Brain microvascular endothelial cell (primary cell): Measurements from ENCODE around the gene TTC33.

ENCODE experiments used
- DNase-seq: peaks from one replicate; pipeline ENCODE4 v3.0.0-alpha.2; 2020
- H3K27ac ChIP-seq: fragments of 250-450 bp; sonication (Bioruptor Pico); 2 replicates; pipeline ENCODE4 v1.5.1; 2020; ENCODE audit warnings: mild to moderate bottlenecking, moderate library complexity
- H3K27me3 ChIP-seq: fragments of 250-450 bp; sonication (Bioruptor Pico); replicated peaks from 2 replicates; pipeline ENCODE4 v1.5.1; 2020; ENCODE audit warnings: mild to moderate bottlenecking
- H3K36me3 ChIP-seq: fragments of 250-450 bp; sonication (Bioruptor Pico); replicated peaks from 2 replicates; pipeline ENCODE4 v1.5.1; 2020; ENCODE audit warnings: mild to moderate bottlenecking
- H3K4me3 ChIP-seq: 2 replicates; pipeline ENCODE4 v1.5.1; 2011; ENCODE audit warnings: low read depth, mild to moderate bottlenecking, control low read depth, low read length, moderate library complexity
- in situ Hi-C: cut with HindIII; loops from 2 replicates; pipeline ENCODE4 v1.10.0; 2017; ENCODE audit warnings: low sequenced_read_pairs, low pct_ligation_motif_present
- TF ChIP-seq, protein P1 (sequence below): IDR thresholded peaks from 2 replicates; pipeline ENCODE4 v1.5.1; 2011; ENCODE audit warnings: low read depth, mild to moderate bottlenecking, moderate library complexity, low read length, control low read depth, inconsistent platforms; ENCODE audit errors: missing control alignments

TTC33 gene

DNA sequence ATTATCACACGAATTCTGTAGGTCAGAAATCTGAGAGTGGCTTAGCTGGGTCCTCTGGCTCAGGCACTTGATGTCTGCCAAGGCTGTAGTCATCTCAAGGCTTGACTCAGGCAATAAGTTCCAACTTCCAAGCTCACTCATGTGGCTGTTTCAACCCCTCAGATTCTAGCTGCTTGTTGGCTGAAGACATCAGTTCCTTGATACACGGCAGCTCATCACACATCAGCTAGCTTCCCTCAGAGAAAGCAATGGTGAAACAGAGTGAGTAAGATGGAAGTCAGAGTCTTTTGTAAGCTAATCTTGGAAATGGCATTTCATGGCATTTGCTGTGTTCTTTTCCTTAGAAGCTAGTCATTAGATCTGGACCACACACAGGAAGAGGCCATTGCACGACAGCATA is 280.2 kb downstream of the TTC33 start:
- H3K4me3 ChIP-seq = no peak overlapping the region
- DNase-seq = no peak
- no peaks in the 10 kb centered on the region for H3K27me3 ChIP-seq
- in situ Hi-C loops = no loop called here
- TF ChIP-seq, protein P1, sequence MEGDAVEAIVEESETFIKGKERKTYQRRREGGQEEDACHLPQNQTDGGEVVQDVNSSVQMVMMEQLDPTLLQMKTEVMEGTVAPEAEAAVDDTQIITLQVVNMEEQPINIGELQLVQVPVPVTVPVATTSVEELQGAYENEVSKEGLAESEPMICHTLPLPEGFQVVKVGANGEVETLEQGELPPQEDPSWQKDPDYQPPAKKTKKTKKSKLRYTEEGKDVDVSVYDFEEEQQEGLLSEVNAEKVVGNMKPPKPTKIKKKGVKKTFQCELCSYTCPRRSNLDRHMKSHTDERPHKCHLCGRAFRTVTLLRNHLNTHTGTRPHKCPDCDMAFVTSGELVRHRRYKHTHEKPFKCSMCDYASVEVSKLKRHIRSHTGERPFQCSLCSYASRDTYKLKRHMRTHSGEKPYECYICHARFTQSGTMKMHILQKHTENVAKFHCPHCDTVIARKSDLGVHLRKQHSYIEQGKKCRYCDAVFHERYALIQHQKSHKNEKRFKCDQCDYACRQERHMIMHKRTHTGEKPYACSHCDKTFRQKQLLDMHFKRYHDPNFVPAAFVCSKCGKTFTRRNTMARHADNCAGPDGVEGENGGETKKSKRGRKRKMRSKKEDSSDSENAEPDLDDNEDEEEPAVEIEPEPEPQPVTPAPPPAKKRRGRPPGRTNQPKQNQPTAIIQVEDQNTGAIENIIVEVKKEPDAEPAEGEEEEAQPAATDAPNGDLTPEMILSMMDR = no peak
- no peaks in the 10 kb centered on the region for H3K36me3 ChIP-seq
- H3K27ac ChIP-seq = no peak overlapping the region

DNA sequence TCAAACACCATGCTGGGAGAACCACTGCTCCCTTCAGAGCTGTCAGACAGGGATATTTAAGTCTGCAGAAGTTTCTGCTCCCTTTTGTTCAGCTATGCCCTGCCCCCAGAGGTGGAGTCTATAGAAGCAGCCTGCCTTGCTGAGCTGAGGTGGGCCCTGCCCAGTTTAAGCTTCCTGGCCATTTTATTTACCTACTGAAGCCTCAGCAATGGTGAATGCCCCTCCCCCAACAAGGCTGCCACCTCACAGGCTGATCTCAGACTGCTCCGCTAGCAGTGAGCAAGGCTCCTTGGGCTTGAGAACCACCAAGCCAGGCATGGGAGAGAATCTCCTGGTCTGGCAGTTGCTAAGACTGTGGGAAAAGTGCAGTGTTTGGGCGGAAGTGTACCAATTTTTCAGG is 281.5 kb downstream of the TTC33 start:
- in situ Hi-C loops = no loop called here
- Histone ChIP-seq H3K27me3 (no peaks in the 10 kb centered on the region), H3K27ac (no peak overlapping the region), H3K4me3 (no peak overlapping the region), H3K36me3 (no peaks in the 10 kb centered on the region)
- no peak for DNase-seq
- TF ChIP-seq, protein P1 = no peak

DNA sequence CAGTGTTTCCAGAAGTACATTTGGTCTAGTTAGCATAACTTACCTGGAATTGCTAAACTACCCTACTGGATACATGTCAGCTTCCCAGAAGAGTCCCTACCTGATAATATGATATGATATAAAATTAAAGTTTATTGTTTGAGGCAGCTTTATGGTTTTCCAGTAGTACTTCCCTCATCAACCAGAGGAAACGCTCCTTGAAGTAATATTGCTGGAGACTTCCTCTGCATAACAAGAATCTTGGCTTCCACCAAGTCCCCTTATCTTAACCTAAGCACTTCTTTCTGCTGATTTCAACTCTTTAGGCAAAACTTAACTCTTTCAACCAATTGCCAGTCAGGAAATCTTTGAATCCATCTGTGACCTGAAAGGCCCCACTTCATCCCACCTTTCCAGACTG is 290.3 kb downstream of the TTC33 start:
- DNase-seq = no peak
- in situ Hi-C loops = no loop called here

DNA sequence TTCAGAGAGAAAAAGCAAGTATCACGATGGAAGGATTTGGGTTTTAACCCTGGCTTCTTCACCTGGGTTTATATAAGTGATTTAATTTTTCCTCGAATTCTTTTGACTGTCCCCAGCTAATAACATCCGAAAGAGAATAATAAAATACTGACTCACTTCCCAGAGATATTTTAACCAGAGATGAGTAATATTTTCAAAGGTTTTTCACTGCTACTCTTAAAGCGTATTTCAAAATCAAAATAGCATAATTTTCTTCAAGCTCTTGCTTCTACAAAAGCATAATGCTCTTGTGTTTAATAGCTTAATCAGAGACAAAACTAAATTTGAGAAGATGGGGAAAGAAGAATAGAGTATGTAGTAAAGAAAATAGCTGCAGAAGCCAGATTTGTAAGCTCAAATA is 291.2 kb downstream of the TTC33 start:
- Histone ChIP-seq H3K36me3 (no peaks in the 10 kb centered on the region), H3K4me3 (no peak overlapping the region), H3K27me3 (no peaks in the 10 kb centered on the region), H3K27ac (no peak overlapping the region)
- TF ChIP-seq, protein P1 = no peak
- no peak for DNase-seq
- in situ Hi-C loops = no loop called here

More for the DNA sequence above, 290.3 kb downstream of the TTC33 start:
- Histone ChIP-seq H3K36me3 (no peaks in the 10 kb centered on the region), H3K27ac (no peak overlapping the region), H3K27me3 (no peaks in the 10 kb centered on the region), H3K4me3 (no peak overlapping the region)
- TF ChIP-seq, protein P1 = no peak
